OCI-LY7 (cell line): ENCODE results near the gene SOCS6.

ENCODE experiments used
- EZH2phosphoT487 ChIP-seq: fragments of 200-600 bp; sonication (generic); IDR thresholded peaks from 2 replicates; pipeline ENCODE4 v1.6.1; 2018; ENCODE audit warnings: low read depth, borderline replicate concordance, mild to moderate bottlenecking, mixed run types, antibody characterized with exemption, low read length, moderate library complexity, mixed read lengths
- TF ChIP-seq, protein P1 (sequence below): fragments of 200-600 bp; sonication (generic); conservative IDR thresholded peaks from 2 replicates; pipeline ENCODE4 v1.5.1; 2014; ENCODE audit warnings: mild to moderate bottlenecking, antibody characterized with exemption, low read length, moderate library complexity, mixed read lengths

DNA sequence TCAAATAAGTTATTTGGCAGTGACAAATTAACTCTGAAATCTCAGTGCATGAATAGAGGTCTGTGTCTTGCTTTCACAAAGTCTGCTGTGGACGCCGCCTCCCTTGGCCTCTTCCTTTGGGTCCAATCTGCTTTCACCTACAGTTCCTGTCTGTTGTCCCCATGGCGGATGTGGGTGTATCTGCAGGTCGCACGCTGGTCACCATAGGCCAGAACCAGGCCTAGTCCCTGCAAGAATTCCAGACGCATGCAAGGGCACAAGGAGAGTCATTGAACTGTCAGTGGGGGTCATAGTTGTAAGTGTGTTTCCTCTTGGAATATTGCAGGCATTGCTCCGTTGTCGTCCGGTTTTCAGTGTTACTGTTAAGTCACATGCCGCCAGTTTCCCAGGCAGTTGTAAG is 7.4 kb downstream of the SOCS6 start:
- TF ChIP-seq, protein P1, sequence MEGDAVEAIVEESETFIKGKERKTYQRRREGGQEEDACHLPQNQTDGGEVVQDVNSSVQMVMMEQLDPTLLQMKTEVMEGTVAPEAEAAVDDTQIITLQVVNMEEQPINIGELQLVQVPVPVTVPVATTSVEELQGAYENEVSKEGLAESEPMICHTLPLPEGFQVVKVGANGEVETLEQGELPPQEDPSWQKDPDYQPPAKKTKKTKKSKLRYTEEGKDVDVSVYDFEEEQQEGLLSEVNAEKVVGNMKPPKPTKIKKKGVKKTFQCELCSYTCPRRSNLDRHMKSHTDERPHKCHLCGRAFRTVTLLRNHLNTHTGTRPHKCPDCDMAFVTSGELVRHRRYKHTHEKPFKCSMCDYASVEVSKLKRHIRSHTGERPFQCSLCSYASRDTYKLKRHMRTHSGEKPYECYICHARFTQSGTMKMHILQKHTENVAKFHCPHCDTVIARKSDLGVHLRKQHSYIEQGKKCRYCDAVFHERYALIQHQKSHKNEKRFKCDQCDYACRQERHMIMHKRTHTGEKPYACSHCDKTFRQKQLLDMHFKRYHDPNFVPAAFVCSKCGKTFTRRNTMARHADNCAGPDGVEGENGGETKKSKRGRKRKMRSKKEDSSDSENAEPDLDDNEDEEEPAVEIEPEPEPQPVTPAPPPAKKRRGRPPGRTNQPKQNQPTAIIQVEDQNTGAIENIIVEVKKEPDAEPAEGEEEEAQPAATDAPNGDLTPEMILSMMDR = no peak
- no peak for TF ChIP-seq EZH2phosphoT487
